Measurements from ENCODE around the gene ZNF521. TPM values are rescaled to one million over a fixed set of nuclear protein-coding genes. Genes with fewer than 3 reads are reported as not detected.

ZNF521 gene
- total and polyA plus RNA-seq, 10 of the 15 experiments (the other 5 are each of a cell fraction or from before 2014, with no cell fraction given) = 0.02 to 0.05 (median 0.04) TPM; not detected in 6

DNA sequence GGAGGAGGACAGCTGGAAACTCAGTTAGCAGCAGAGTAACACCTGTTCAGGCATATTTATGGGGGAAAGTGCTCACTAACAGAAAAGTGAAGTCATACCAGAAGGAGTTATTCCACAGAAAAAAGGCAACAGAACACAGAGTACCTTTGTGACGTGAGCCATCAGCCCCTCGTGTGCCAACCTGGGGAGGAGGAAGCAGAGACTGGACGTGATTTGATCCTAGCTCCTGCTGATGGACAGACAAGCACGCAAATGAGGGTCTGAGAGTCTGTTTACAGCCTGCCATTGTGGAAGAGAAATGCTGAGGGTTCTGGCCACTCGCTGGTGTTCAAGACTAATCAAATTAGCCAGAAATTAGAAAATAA is 120.7 kb downstream of the ZNF521 start:
- Histone ChIP-seq H3K4me1 (ENCODE audit: control insufficient read depth, insufficient read depth, low read length) (no peaks in the 10 kb centered on the region), H3K4me3 (no peak overlapping the region), H3K79me2 (ENCODE audit: control insufficient read depth, insufficient read depth, low read length) (no peaks in the 10 kb centered on the region), H4K20me1 (ENCODE audit: control insufficient read depth, insufficient read depth) (no peaks in the 10 kb centered on the region), H3K4me2 (ENCODE audit: control insufficient read depth, insufficient read depth) (0 out of 2 replicates have a peak overlapping the region, but pooled peaks have one; percentile 43), H3K27ac (ENCODE audit: control insufficient read depth, insufficient read depth) (no peak overlapping the region), H3K36me3 (ENCODE audit: control insufficient read depth in 2 of 2, insufficient read depth in 2 of 2, low read length in 1 of 2) (no peaks in the 10 kb centered on the region), H3K9ac (ENCODE audit: control insufficient read depth, insufficient read depth, low read length) (0 out of 2 replicates have a peak overlapping the region, but pooled peaks have one; percentile 10), H2AFZ (ENCODE audit: control insufficient read depth, low read depth, low read length) (peak overlapping the region; percentile 43), H3K27me3 (replicated peaks in 1 of 2; ENCODE audit: control insufficient read depth in 2 of 2, insufficient read depth in 2 of 2, low read length in 1 of 2) (no peaks in the 10 kb centered on the region), H3K9me3 (replicated peaks; ENCODE audit: control insufficient read depth, insufficient read depth, low read length) (no peaks in the 10 kb centered on the region)
- ChIA-PET POLR2A (no interaction called here), CTCF (no interaction called here), SMC1A (ENCODE audit: uncharacterized antibody, unreplicated experiment) (no interaction called here), RAD21 (ENCODE audit: unreplicated experiment) (no interaction called here)
- no peak for ATAC-seq
- TF ChIP-seq CBX5 (IDR thresholded peaks at IDR 0.05; ENCODE audit: low read depth) = no peak
- TF ChIP-seq POLR2AphosphoS2 (IDR thresholded peaks at IDR 0.05; ENCODE audit: low read depth, low read length) = no peak
- no peak for TF ChIP-seq TAF1 (IDR thresholded peaks at IDR 0.05; ENCODE audit: borderline replicate concordance, low read depth, low read length)
- TF ChIP-seq NR2F1 (conservative IDR thresholded peaks at IDR 0.05) = no peak
- no peak for TF ChIP-seq BCLAF1 (IDR thresholded peaks at IDR 0.05)
- no peak for TF ChIP-seq ATF2 (IDR thresholded peaks at IDR 0.05; ENCODE audit: low read length)
- no peak for TF ChIP-seq SUPT20H (IDR thresholded peaks at IDR 0.05; ENCODE audit: borderline replicate concordance, control insufficient read depth, low read depth, low read length)
- TF ChIP-seq GATAD2B (conservative IDR thresholded peaks at IDR 0.05; ENCODE audit: low read depth) = no peak
- TF ChIP-seq E2F8 (IDR thresholded peaks at IDR 0.05; ENCODE audit: low read depth, partially characterized antibody) = no peak
- TF ChIP-seq FOS (IDR thresholded peaks at IDR 0.05; ENCODE audit: borderline replicate concordance, extremely low read depth, insufficient read length) = no peak
- TF ChIP-seq BCL3 (IDR thresholded peaks at IDR 0.05; ENCODE audit: borderline replicate concordance, insufficient read depth, low read depth, low read length, poor library complexity, severe bottlenecking) = no peak
- 20% methylated on average over 5 of the region's 5 CpGs for WGBS (ENCODE audit: insufficient coverage, insufficient replicate concordance, low lambda C conversion rate, missing lambda C conversion rate)
- in situ Hi-C loops (cut with MboI) (no loop called here), intact Hi-C loops (cut with micrococcal nuclease; ENCODE audit: unreplicated experiment) (no loop called here)
- no peak for FAIRE-seq
- no TSS peak for BruUV-seq (replicated peaks)
- DNase-seq (ENCODE audit: low read depth, low spot score) = no peak
